Neural cell (in vitro differentiated cells): ENCODE data around the gene HS2ST1. TPM values are rescaled to one million over a fixed set of nuclear protein-coding genes. Genes with fewer than 3 reads are reported as not detected.

Experiments used
- H2AFZ ChIP-seq: fragments of 200-600, 300-800 bp; sonication (generic), shearing (Covaris generic); 2 replicates; pipeline ENCODE4 v1.6.0; 2014; ENCODE audit warnings: low read depth, mild to moderate bottlenecking, antibody characterized with exemption, low read length, moderate library complexity
- H3F3A ChIP-seq: fragments of 200-600 bp; shearing (Covaris generic); 2 replicates; pipeline ENCODE4 v1.6.1; 2016; ENCODE audit warnings: mild to moderate bottlenecking, moderate library complexity, mixed read lengths, antibody characterized with exemption, low read length; ENCODE audit not compliant: insufficient read depth, poor library complexity, severe bottlenecking
- H3K27ac ChIP-seq: fragments of 200-600, 300-800 bp; sonication (generic), shearing (Covaris generic); 2 replicates; pipeline ENCODE4 v1.5.1; 2014; ENCODE audit warnings: mild to moderate bottlenecking, low read length, moderate library complexity
- H3K27me3 ChIP-seq: fragments of 300-800, 200-600 bp; sonication (generic), shearing (Covaris generic); 2 replicates; pipeline ENCODE4 v1.6.0; 2014; ENCODE audit warnings: mild to moderate bottlenecking, low read depth, low read length, moderate library complexity; ENCODE audit not compliant: insufficient read depth
- H3K36me3 ChIP-seq: fragments of 300-800, 200-600 bp; sonication (generic), shearing (Covaris generic); 2 replicates; pipeline ENCODE4 v1.5.1; 2014; ENCODE audit warnings: mild to moderate bottlenecking, antibody characterized with exemption, low read length, moderate library complexity; ENCODE audit not compliant: insufficient read depth
- H3K4me2 ChIP-seq: fragments of 300-800, 200-600 bp; sonication (generic), shearing (Covaris generic); 2 replicates; pipeline ENCODE4 v1.6.0; 2014; ENCODE audit warnings: mild to moderate bottlenecking, low read length
- H3K4me3 ChIP-seq: fragments of 300-800, 200-600 bp; sonication (generic), shearing (Covaris generic); 2 replicates; pipeline ENCODE4 v1.5.1; 2014; ENCODE audit warnings: mild to moderate bottlenecking, low read length, moderate library complexity
- H3K79me2 ChIP-seq: fragments of 200-600 bp; shearing (Covaris generic); replicated peaks from 2 replicates; pipeline ENCODE4 v1.6.0; 2014; ENCODE audit warnings: mild to moderate bottlenecking, low read length, moderate library complexity; ENCODE audit not compliant: insufficient read depth
- H3K9ac ChIP-seq: fragments of 300-800, 200-600 bp; sonication (generic), shearing (Covaris generic); 2 replicates; pipeline ENCODE4 v1.6.1; 2016; ENCODE audit warnings: mild to moderate bottlenecking, low read length, mixed read lengths
- H3K9me2 ChIP-seq: fragments of 200-600 bp; shearing (Covaris generic); 2 replicates; pipeline ENCODE4 v1.6.1; 2016; ENCODE audit warnings: mild to moderate bottlenecking, low read length, mixed read lengths; ENCODE audit not compliant: insufficient read depth
- H3K9me3 ChIP-seq: fragments of 200-600, 300-800 bp; sonication (generic), shearing (Covaris generic); 2 replicates; pipeline ENCODE4 v1.6.1; 2016; ENCODE audit warnings: mild to moderate bottlenecking, mixed run types, low read length, moderate library complexity, mixed read lengths
- H4K20me1 ChIP-seq: fragments of 200-600 bp; shearing (Covaris generic); 2 replicates; pipeline ENCODE4 v1.6.1; 2016; ENCODE audit warnings: mild to moderate bottlenecking, mixed run types; ENCODE audit not compliant: insufficient read depth
- CTCF ChIP-seq: fragments of 450-650 bp; IDR thresholded peaks from 2 replicates; pipeline ENCODE4 v1.5.1; 2014; ENCODE audit warnings: antibody characterized with exemption, mild to moderate bottlenecking, moderate library complexity; ENCODE audit not compliant: poor library complexity, severe bottlenecking
- EP300 ChIP-seq: fragments of 450-650 bp; conservative IDR thresholded peaks from 2 replicates; pipeline ENCODE4 v1.6.1; 2014; ENCODE audit warnings: antibody characterized with exemption, mild to moderate bottlenecking, moderate library complexity; ENCODE audit not compliant: poor library complexity, severe bottlenecking
- MXI1 ChIP-seq: fragments of 450-650 bp; conservative IDR thresholded peaks from 2 replicates; pipeline ENCODE4 v1.6.1; 2014; ENCODE audit warnings: antibody characterized with exemption, mild to moderate bottlenecking; ENCODE audit not compliant: poor library complexity, severe bottlenecking
- POLR2AphosphoS5 ChIP-seq: IDR thresholded peaks from 2 replicates; pipeline ENCODE4 v1.6.1; 2012
- RAD21 ChIP-seq: fragments of 450-650 bp; conservative IDR thresholded peaks from 2 replicates; pipeline ENCODE4 v1.6.1; 2014; ENCODE audit warnings: antibody characterized with exemption, mild to moderate bottlenecking, moderate library complexity
- REST ChIP-seq: IDR thresholded peaks from 2 replicates; pipeline ENCODE4 v1.6.1; 2012; ENCODE audit warnings: borderline replicate concordance
- SMC3 ChIP-seq: fragments of 450-650 bp; conservative IDR thresholded peaks from 2 replicates; pipeline ENCODE4 v1.6.1; 2014; ENCODE audit warnings: antibody characterized with exemption, mild to moderate bottlenecking, moderate library complexity; ENCODE audit not compliant: poor library complexity
- TAF1 ChIP-seq: IDR thresholded peaks from 2 replicates; pipeline ENCODE4 v1.6.1; 2012; ENCODE audit warnings: low read depth
- polyA plus RNA-seq: library from polyadenylated mRNA; depleted of rRNA; stranded (reverse); fragments of >200 nt; gene quantifications from 2 replicates; pipeline ENCODE4 v1.2.3, GENCODE V29; 2014

The HS2ST1 gene
- polyA plus RNA-seq, 1 donor from 2014 or later = 24.7 TPM

GRCh38 chr1:87077959-87078639 is 163.7 kb downstream of the HS2ST1 start:
- Histone ChIP-seq H3K9me3 (no peaks in the 10 kb centered on the region), H3K36me3 (no peaks in the 10 kb centered on the region), H4K20me1 (no peaks in the 10 kb centered on the region), H3F3A (no peaks in the 10 kb centered on the region), H3K27me3 (no peaks in the 10 kb centered on the region), H3K9ac (no peak overlapping the region), H3K9me2 (no peaks in the 10 kb centered on the region), H3K27ac (no peak overlapping the region), H3K4me3 (no peak overlapping the region), H3K79me2 (no peaks in the 10 kb centered on the region), H3K4me2 (no peak overlapping the region), H2AFZ (no peak overlapping the region)
- TF ChIP-seq SMC3 (no peak), RAD21 (no peak), MXI1 (no peak), POLR2AphosphoS5 (no peak)

GRCh38 chr1:87084244-87084836 is 169.9 kb downstream of the HS2ST1 start:
- H3K4me3 ChIP-seq = no peak overlapping the region
- H2AFZ ChIP-seq = no peak overlapping the region
- H3K27me3 ChIP-seq = no peaks in the 10 kb centered on the region
- H3K9me3 ChIP-seq = no peaks in the 10 kb centered on the region
- no peaks in the 10 kb centered on the region for H4K20me1 ChIP-seq
- no peaks in the 10 kb centered on the region for H3K79me2 ChIP-seq
- no peak overlapping the region for H3K4me2 ChIP-seq
- no peaks in the 10 kb centered on the region for H3K36me3 ChIP-seq
- no peak overlapping the region for H3K9ac ChIP-seq
- no peaks in the 10 kb centered on the region for H3F3A ChIP-seq
- no peaks in the 10 kb centered on the region for H3K9me2 ChIP-seq
- no peak overlapping the region for H3K27ac ChIP-seq
- peak; percentile 77 for TF ChIP-seq SMC3
- TF ChIP-seq TAF1 = no peak
- TF ChIP-seq CTCF = peak; percentile 73
- no peak for TF ChIP-seq EP300
- TF ChIP-seq RAD21 = peak; percentile 78

- H3K9me2 ChIP-seq = no peaks in the 10 kb centered on the region
- no peaks in the 10 kb centered on the region for H3K27me3 ChIP-seq
- H3K9me3 ChIP-seq = no peaks in the 10 kb centered on the region
- H3K4me3 ChIP-seq = no peak overlapping the region
- no peak overlapping the region for H3K27ac ChIP-seq
- no peak overlapping the region for H3K9ac ChIP-seq
- no peaks in the 10 kb centered on the region for H3K79me2 ChIP-seq
- no peak overlapping the region for H2AFZ ChIP-seq
- H3F3A ChIP-seq = no peaks in the 10 kb centered on the region
- no peak for TF ChIP-seq REST
- no peaks in the 10 kb centered on the region for H3K36me3 ChIP-seq
- no peaks in the 10 kb centered on the region for H4K20me1 ChIP-seq
- no peak overlapping the region for H3K4me2 ChIP-seq
These were observed 171.7 kb downstream of the HS2ST1 start for GRCh38 chr1:87086120-87086519.
